Smooth muscle cell (in vitro differentiated cells): Measurements from ENCODE around the gene CAMK2N1. TPM values are rescaled to one million over a fixed set of nuclear protein-coding genes. Genes with fewer than 3 reads are reported as not detected.

ENCODE experiments used
- DNase-seq: peaks from one replicate; lab custom pipeline; 2025; ENCODE audit not compliant: unreplicated experiment; lab: John Stamatoyannopoulos, UW
- H2AFZ ChIP-seq: fragments of 200-600 bp; sonication (generic); 2 replicates; pipeline ENCODE4 v1.6.0; 2016; ENCODE audit warnings: antibody characterized with exemption, low read depth, mild to moderate bottlenecking
- H3F3A ChIP-seq: fragments of 200-600 bp; sonication (generic); 2 replicates; pipeline ENCODE4 v1.6.0; 2017; ENCODE audit warnings: antibody characterized with exemption, low read depth
- H3K27ac ChIP-seq: fragments of 200-600 bp; sonication (generic); 2 replicates; pipeline ENCODE4 v1.5.1; 2016; ENCODE audit warnings: low read depth, mild to moderate bottlenecking
- H3K27me3 ChIP-seq: fragments of 200-600 bp; sonication (generic); 2 replicates; pipeline ENCODE4 v1.6.1; 2016; ENCODE audit warnings: low read depth, mild to moderate bottlenecking
- H3K36me3 ChIP-seq: fragments of 200-600 bp; sonication (generic); 2 replicates; pipeline ENCODE4 v1.5.1; 2016; ENCODE audit warnings: low read depth
- H3K4me1 ChIP-seq: fragments of 200-600 bp; sonication (generic); 2 replicates; pipeline ENCODE4 v1.5.1; 2016; ENCODE audit warnings: low read depth
- H3K4me2 ChIP-seq: fragments of 200-600 bp; sonication (generic); 2 replicates; pipeline ENCODE4 v1.6.0; 2016; ENCODE audit warnings: mild to moderate bottlenecking
- H3K4me3 ChIP-seq: fragments of 200-600 bp; sonication (generic); 2 replicates; pipeline ENCODE4 v1.5.1; 2016; ENCODE audit warnings: mild to moderate bottlenecking
- H3K79me2 ChIP-seq: fragments of 200-600 bp; sonication (generic); 2 replicates; pipeline ENCODE4 v1.6.0; 2016; ENCODE audit warnings: low read depth, mild to moderate bottlenecking
- H3K9ac ChIP-seq: fragments of 200-600 bp; sonication (generic); 2 replicates; pipeline ENCODE4 v1.6.0; 2016; ENCODE audit warnings: low read depth
- H3K9me3 ChIP-seq: fragments of 200-600 bp; sonication (generic); replicated peaks from 2 replicates; pipeline ENCODE4 v1.5.1; 2016; ENCODE audit warnings: low read depth
- H4K20me1 ChIP-seq: fragments of 200-600 bp; sonication (generic); 2 replicates; pipeline ENCODE4 v1.6.0; 2016; ENCODE audit warnings: low read depth
- WGBS: methylation state at CpG from one replicate; pipeline ENCODE4 v1.1.7; 2016; ENCODE audit warnings: low lambda C conversion rate; 5-methylcytosine and 5-hydroxymethylcytosine counted together
- polyA plus RNA-seq: library from polyadenylated mRNA; unstranded; fragments of >200 nt; fragmentation: Nextera tagmentation; extraction: Ambion mirVana; gene quantifications from 2 replicates; pipeline ENCODE4 v1.2.1, GENCODE V29; 2016
- total RNA-seq: library from RNA; depleted of rRNA; stranded (reverse); fragments of >200 nt; gene quantifications from 2 replicates; pipeline ENCODE4 v1.2.3, GENCODE V29; 2014
- TF ChIP-seq, protein P1 (sequence below): fragments of 200-600 bp; sonication (generic); IDR thresholded peaks from 2 replicates; pipeline ENCODE4 v1.5.1; 2017; ENCODE audit warnings: borderline replicate concordance, mild to moderate bottlenecking, antibody characterized with exemption; ENCODE audit not compliant: insufficient read depth, poor library complexity, severe bottlenecking

The CAMK2N1 gene
- total and polyA plus RNA-seq, 2 experiments from 2014 or later: 11.0 to 13.2 TPM

GRCh38 chr1:20462397-20462796 lies 23.6 kb downstream of the CAMK2N1 start:
- TF ChIP-seq, protein P1, sequence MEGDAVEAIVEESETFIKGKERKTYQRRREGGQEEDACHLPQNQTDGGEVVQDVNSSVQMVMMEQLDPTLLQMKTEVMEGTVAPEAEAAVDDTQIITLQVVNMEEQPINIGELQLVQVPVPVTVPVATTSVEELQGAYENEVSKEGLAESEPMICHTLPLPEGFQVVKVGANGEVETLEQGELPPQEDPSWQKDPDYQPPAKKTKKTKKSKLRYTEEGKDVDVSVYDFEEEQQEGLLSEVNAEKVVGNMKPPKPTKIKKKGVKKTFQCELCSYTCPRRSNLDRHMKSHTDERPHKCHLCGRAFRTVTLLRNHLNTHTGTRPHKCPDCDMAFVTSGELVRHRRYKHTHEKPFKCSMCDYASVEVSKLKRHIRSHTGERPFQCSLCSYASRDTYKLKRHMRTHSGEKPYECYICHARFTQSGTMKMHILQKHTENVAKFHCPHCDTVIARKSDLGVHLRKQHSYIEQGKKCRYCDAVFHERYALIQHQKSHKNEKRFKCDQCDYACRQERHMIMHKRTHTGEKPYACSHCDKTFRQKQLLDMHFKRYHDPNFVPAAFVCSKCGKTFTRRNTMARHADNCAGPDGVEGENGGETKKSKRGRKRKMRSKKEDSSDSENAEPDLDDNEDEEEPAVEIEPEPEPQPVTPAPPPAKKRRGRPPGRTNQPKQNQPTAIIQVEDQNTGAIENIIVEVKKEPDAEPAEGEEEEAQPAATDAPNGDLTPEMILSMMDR: no peak
- Histone ChIP-seq H3F3A (no peaks in the 10 kb centered on the region), H3K9me3 (no peaks in the 10 kb centered on the region), H3K9ac (no peak overlapping the region), H3K79me2 (no peaks in the 10 kb centered on the region), H3K4me2 (no peak overlapping the region), H3K36me3 (no peaks in the 10 kb centered on the region), H2AFZ (no peak overlapping the region), H3K27me3 (peaks cover 47% of the 10 kb centered on the region), H3K4me1 (no peaks in the 10 kb centered on the region), H4K20me1 (no peaks in the 10 kb centered on the region), H3K4me3 (no peak overlapping the region), H3K27ac (no peak overlapping the region)
- no peak for DNase-seq
- 95% methylated on average over 3 of the region's 3 CpGs for WGBS

DNA sequence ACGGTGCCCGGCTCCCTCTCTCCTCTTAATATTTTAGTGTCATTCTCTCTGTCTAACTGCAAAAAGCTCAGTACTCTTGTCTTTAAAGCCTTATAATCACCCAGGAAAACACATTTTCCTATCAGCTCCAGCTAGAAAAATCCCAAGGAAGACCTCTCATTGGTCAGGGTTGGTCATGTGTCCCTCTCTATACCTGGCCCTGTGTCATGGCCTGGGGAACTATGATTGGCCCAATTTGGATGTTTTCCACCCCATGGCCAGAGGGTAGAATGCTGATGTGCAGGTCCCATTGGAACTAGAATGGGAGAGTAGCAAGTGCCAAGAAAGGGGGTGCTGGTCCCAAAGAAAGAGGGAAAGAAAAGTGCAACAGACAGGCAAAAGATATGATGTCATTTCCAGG lies 27.3 kb downstream of the CAMK2N1 start:
- Histone ChIP-seq H3K4me1 (no peaks in the 10 kb centered on the region), H3F3A (no peaks in the 10 kb centered on the region), H3K9me3 (no peaks in the 10 kb centered on the region), H3K4me2 (no peak overlapping the region), H3K4me3 (no peak overlapping the region), H3K79me2 (no peaks in the 10 kb centered on the region), H3K27ac (no peak overlapping the region), H3K36me3 (no peaks in the 10 kb centered on the region), H4K20me1 (no peaks in the 10 kb centered on the region), H2AFZ (no peak overlapping the region), H3K9ac (no peak overlapping the region), H3K27me3 (peaks cover 35% of the 10 kb centered on the region)
- TF ChIP-seq, protein P1: no peak
- WGBS: 80% methylated on average over 2 of the region's 2 CpGs
- no peak for DNase-seq

DNA sequence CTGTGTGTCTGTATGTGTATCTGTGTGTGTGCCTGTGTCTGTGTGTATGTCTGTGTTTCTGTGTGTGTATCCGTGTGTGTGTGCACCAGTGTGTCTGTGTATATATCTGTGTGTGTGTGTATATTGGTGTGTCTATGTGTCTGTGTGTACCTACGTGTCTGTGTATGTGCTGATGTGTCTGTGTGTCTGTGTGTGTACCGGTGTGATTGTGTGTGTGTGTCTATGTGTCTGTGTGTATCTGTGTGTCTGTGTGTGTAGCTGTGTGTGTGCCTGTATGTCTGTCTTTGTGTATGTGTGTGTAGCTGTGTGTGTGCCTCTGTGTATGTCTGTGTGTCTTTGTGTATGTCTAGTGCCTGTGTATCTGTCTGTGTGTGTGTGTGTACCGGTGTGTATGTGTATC lies 32.0 kb downstream of the CAMK2N1 start:
- Histone ChIP-seq H3K4me1 (no peaks in the 10 kb centered on the region), H3F3A (no peaks in the 10 kb centered on the region), H3K79me2 (no peaks in the 10 kb centered on the region), H3K9ac (no peak overlapping the region), H3K4me2 (no peak overlapping the region), H4K20me1 (no peaks in the 10 kb centered on the region), H3K27me3 (peaks cover 45% of the 10 kb centered on the region), H3K9me3 (no peaks in the 10 kb centered on the region), H2AFZ (no peak overlapping the region), H3K27ac (no peak overlapping the region), H3K4me3 (no peak overlapping the region), H3K36me3 (no peaks in the 10 kb centered on the region)
- TF ChIP-seq, protein P1: no peak
- no peak for DNase-seq
- WGBS: 91% methylated on average over 4 of the region's 4 CpGs

DNA sequence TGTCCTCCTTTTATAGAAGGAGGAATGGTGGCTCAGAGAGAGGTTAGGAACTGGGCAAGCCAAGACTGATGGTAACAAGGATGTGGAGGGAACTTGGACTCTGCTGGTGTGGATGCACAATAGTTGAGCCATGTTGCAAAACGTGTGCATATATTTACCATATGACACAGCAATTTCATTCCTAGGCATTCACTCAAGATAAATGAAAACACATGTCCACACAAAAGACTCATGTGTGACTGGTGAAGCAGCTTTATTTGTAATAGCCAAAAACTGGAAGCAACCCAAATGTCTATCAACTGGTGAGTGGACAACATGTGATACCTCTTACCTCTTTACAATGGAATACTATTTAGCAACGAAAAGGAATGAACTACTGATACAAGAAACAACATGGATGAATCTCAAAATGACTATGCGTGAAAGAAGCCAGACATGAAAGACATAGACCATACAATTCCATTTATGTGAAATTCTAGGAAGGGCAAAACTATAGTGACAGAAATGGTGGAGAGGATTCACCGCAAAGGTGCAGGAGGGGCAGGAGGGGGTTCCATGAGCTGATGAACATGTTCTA lies 36.2 kb downstream of the CAMK2N1 start:
- H2AFZ ChIP-seq: no peak overlapping the region
- no peaks in the 10 kb centered on the region for H3K36me3 ChIP-seq
- no peak overlapping the region for H3K27ac ChIP-seq
- H3K9ac ChIP-seq: no peak overlapping the region
- H3F3A ChIP-seq: no peaks in the 10 kb centered on the region
- H3K4me3 ChIP-seq: no peak overlapping the region
- no peaks in the 10 kb centered on the region for H3K79me2 ChIP-seq
- H3K4me1 ChIP-seq: peaks cover 6% of the 10 kb centered on the region
- DNase-seq: no peak
- no peak overlapping the region for H3K4me2 ChIP-seq
- H4K20me1 ChIP-seq: no peaks in the 10 kb centered on the region
- TF ChIP-seq, protein P1: no peak
- H3K9me3 ChIP-seq: no peaks in the 10 kb centered on the region
- H3K27me3 ChIP-seq: peaks cover 23% of the 10 kb centered on the region
- WGBS: 81% methylated on average over 4 of the region's 4 CpGs
